ENCODE measurements around the gene TRAPPC3L. TPM values are rescaled to one million over a fixed set of nuclear protein-coding genes. Genes with fewer than 3 reads are reported as not detected.

TRAPPC3L gene
- total RNA-seq, 1 experiment from 2014 or later: not detected

GRCh38 chr6:116522896-116523295 lies 22.6 kb downstream of the TRAPPC3L start:
- no peak overlapping the region for H4K5ac ChIP-seq (ENCODE audit: insufficient read length, low read depth, low read length)
- no peak overlapping the region for H2BK12ac ChIP-seq (ENCODE audit: insufficient read length, low read depth, low read length)
- H3K79me1 ChIP-seq (ENCODE audit: insufficient read depth, low read depth, low read length, poor library complexity, severe bottlenecking): no peaks in the 10 kb centered on the region
- no peak overlapping the region for H2BK15ac ChIP-seq (ENCODE audit: low read depth, low read length)
- H3K23me2 ChIP-seq (ENCODE audit: insufficient read length, low read depth, low read length, poor library complexity, severe bottlenecking): no peaks in the 10 kb centered on the region
- no peak overlapping the region for H4K91ac ChIP-seq (ENCODE audit: insufficient read length, low read depth, low read length)
- 0 out of 7 replicates have a peak overlapping the region, but pooled peaks of 1 of the 3 experiments have one; percentile 25 for H3K27ac Mint-ChIP-seq
- no peak overlapping the region for H3K14ac ChIP-seq (ENCODE audit: insufficient read depth, low read length)
- no peak overlapping the region for H3K4me3 Mint-ChIP-seq
- H3K9me3 Mint-ChIP-seq: no peaks in the 10 kb centered on the region
- H3K56ac ChIP-seq (ENCODE audit: insufficient read length, low read depth, low read length): no peak overlapping the region
- no peak overlapping the region for H2BK120ac ChIP-seq (ENCODE audit: low read depth, low read length, poor library complexity, severe bottlenecking)
- no peak overlapping the region for H3K4ac ChIP-seq (ENCODE audit: low read depth, low read length)
- no peak overlapping the region for H3K9ac ChIP-seq (ENCODE audit: extremely low read depth, insufficient read length, low read length)
- WGBS (ENCODE audit: extremely low coverage, insufficient read length, low lambda C conversion rate): no CpG with 5 or more reads among the region's 2 CpGs
- no peaks in the 10 kb centered on the region for H3K9me3 ChIP-seq (ENCODE audit: control insufficient read depth, low read depth, low read length)
- no peak for TF ChIP-seq CTCF (conservative IDR thresholded peaks at IDR 0.05)
- H2BK20ac ChIP-seq (ENCODE audit: low read depth, low read length, poor library complexity, severe bottlenecking): no peak overlapping the region
- H4K8ac ChIP-seq (replicated peaks; ENCODE audit: insufficient read length, low read depth, low read length): no peak overlapping the region
- H3K23ac ChIP-seq (ENCODE audit: insufficient read length, low read depth, low read length): no peak overlapping the region
- H4K20me1 ChIP-seq (ENCODE audit: control insufficient read depth, insufficient read depth, insufficient read length): no peaks in the 10 kb centered on the region
- H2AK5ac ChIP-seq (ENCODE audit: insufficient read length, low read length): no peak overlapping the region
- no peak overlapping the region for H2BK5ac ChIP-seq (ENCODE audit: insufficient read length, low read length)
- no peak overlapping the region for H3K18ac ChIP-seq (ENCODE audit: insufficient read length, low read depth, low read length)
- H3K27me3 Mint-ChIP-seq (ENCODE audit: low read depth): no peaks in the 10 kb centered on the region
- H3K79me2 ChIP-seq (ENCODE audit: insufficient read depth, low read length): no peaks in the 10 kb centered on the region
- no peak overlapping the region for H2AFZ ChIP-seq (ENCODE audit: low read length)
- no peaks in the 10 kb centered on the region for H3K36me3 Mint-ChIP-seq (ENCODE audit: insufficient read depth in 1 of 3, low read depth in 3 of 3)
- peaks cover 5 to 16% of the 10 kb centered on the region in 2 experiments; a peak in 2 of 4 replicates for H3K4me1 Mint-ChIP-seq
- no peaks in the 10 kb centered on the region for H3K27me3 ChIP-seq (ENCODE audit: insufficient read depth, low read length)
- H3K4me1 ChIP-seq (ENCODE audit: insufficient read depth, low read length): no peaks in the 10 kb centered on the region
- DNase-seq: no peak
- H3K27ac ChIP-seq (ENCODE audit: insufficient read length, low read depth, low read length): no peak overlapping the region
- H3K4me2 ChIP-seq (ENCODE audit: insufficient read depth, insufficient read length, low read length): no peak overlapping the region
- H3T11ph ChIP-seq (ENCODE audit: low read length): no peak overlapping the region

Data from H9 (cell line).